ENCODE data around the gene RAPSN.

Gene RAPSN

GRCh38 chr11:47447906-47448305 lies 1.0 kb downstream of the RAPSN start:
- Mint-ChIP-seq H3K4me1 (ENCODE audit: low read depth) (peaks cover 9% of the 10 kb centered on the region), H3K27ac (no peak overlapping the region), H3K4me3 (no peak overlapping the region), H3K36me3 (no peaks in the 10 kb centered on the region), H3K27me3 (no peaks in the 10 kb centered on the region), H3K9me3 (ENCODE audit: low read depth) (no peaks in the 10 kb centered on the region)

- Mint-ChIP-seq H3K27ac (no peak overlapping the region), H3K27me3 (no peaks in the 10 kb centered on the region), H3K4me1 (ENCODE audit: low read depth) (peaks cover 10% of the 10 kb centered on the region), H3K4me3 (no peak overlapping the region), H3K36me3 (no peaks in the 10 kb centered on the region), H3K9me3 (ENCODE audit: low read depth) (no peaks in the 10 kb centered on the region)
Observed at GRCh38 chr11:47446833-47447232, 2.1 kb downstream of the RAPSN start.

- Mint-ChIP-seq H3K4me1 (ENCODE audit: low read depth) (peaks cover 10% of the 10 kb centered on the region), H3K27me3 (no peaks in the 10 kb centered on the region), H3K27ac (no peak overlapping the region), H3K36me3 (no peaks in the 10 kb centered on the region), H3K4me3 (no peak overlapping the region), H3K9me3 (ENCODE audit: low read depth) (no peaks in the 10 kb centered on the region)
Observed at GRCh38 chr11:47445840-47446239, 3.1 kb downstream of the RAPSN start.

GRCh38 chr11:47443817-47444216 lies 5.1 kb downstream of the RAPSN start:
- Mint-ChIP-seq H3K27ac (no peak overlapping the region), H3K27me3 (no peaks in the 10 kb centered on the region), H3K36me3 (no peaks in the 10 kb centered on the region), H3K9me3 (ENCODE audit: low read depth) (no peaks in the 10 kb centered on the region), H3K4me1 (ENCODE audit: low read depth) (peaks cover 10% of the 10 kb centered on the region), H3K4me3 (no peak overlapping the region)

GRCh38 chr11:47443028-47443700 lies 5.8 kb downstream of the RAPSN start:
- Mint-ChIP-seq H3K9me3 (ENCODE audit: low read depth) (no peaks in the 10 kb centered on the region), H3K27me3 (no peaks in the 10 kb centered on the region), H3K27ac (no peak overlapping the region), H3K36me3 (no peaks in the 10 kb centered on the region), H3K4me3 (no peak overlapping the region), H3K4me1 (ENCODE audit: low read depth) (peaks cover 10% of the 10 kb centered on the region)

- Mint-ChIP-seq H3K27ac (no peak overlapping the region), H3K9me3 (ENCODE audit: low read depth) (no peaks in the 10 kb centered on the region), H3K27me3 (no peaks in the 10 kb centered on the region), H3K4me3 (no peak overlapping the region), H3K36me3 (no peaks in the 10 kb centered on the region), H3K4me1 (ENCODE audit: low read depth) (peaks cover 10% of the 10 kb centered on the region)
Observed at GRCh38 chr11:47442514-47442913, 6.4 kb downstream of the RAPSN start.

GRCh38 chr11:47441421-47441820 lies 7.5 kb downstream of the RAPSN start:
- H3K27ac Mint-ChIP-seq, result no peak overlapping the region
- H3K4me1 Mint-ChIP-seq (ENCODE audit: low read depth), result peaks cover 10% of the 10 kb centered on the region
- no peaks in the 10 kb centered on the region for H3K36me3 Mint-ChIP-seq
- no peaks in the 10 kb centered on the region for H3K27me3 Mint-ChIP-seq
- no peak overlapping the region for H3K4me3 Mint-ChIP-seq
- no peaks in the 10 kb centered on the region for H3K9me3 Mint-ChIP-seq (ENCODE audit: low read depth)

- no peak overlapping the region for H3K27ac Mint-ChIP-seq
- H3K4me3 Mint-ChIP-seq, result no peak overlapping the region
- H3K4me1 Mint-ChIP-seq (ENCODE audit: low read depth), result peaks cover 10% of the 10 kb centered on the region
- no peaks in the 10 kb centered on the region for H3K27me3 Mint-ChIP-seq
- no peaks in the 10 kb centered on the region for H3K36me3 Mint-ChIP-seq
- no peaks in the 10 kb centered on the region for H3K9me3 Mint-ChIP-seq (ENCODE audit: low read depth)
Observed at GRCh38 chr11:47440054-47440476, 8.9 kb downstream of the RAPSN start.

- H3K9me3 Mint-ChIP-seq (ENCODE audit: low read depth), result no peaks in the 10 kb centered on the region
- H3K27ac Mint-ChIP-seq, result no peak overlapping the region
- no peaks in the 10 kb centered on the region for H3K27me3 Mint-ChIP-seq
- peaks cover 9% of the 10 kb centered on the region for H3K4me1 Mint-ChIP-seq (ENCODE audit: low read depth)
- no peak overlapping the region for H3K4me3 Mint-ChIP-seq
- no peaks in the 10 kb centered on the region for H3K36me3 Mint-ChIP-seq
Observed at GRCh38 chr11:47438721-47439120, 10.2 kb downstream of the RAPSN start.

GRCh38 chr11:47437746-47438418 lies 11.1 kb downstream of the RAPSN start:
- Mint-ChIP-seq H3K9me3 (ENCODE audit: low read depth) (no peaks in the 10 kb centered on the region), H3K27me3 (no peaks in the 10 kb centered on the region), H3K36me3 (no peaks in the 10 kb centered on the region), H3K27ac (no peak overlapping the region), H3K4me3 (no peak overlapping the region), H3K4me1 (ENCODE audit: low read depth) (peaks cover under 1% of the 10 kb centered on the region)

GRCh38 chr11:47437218-47437745 lies 11.7 kb downstream of the RAPSN start:
- H3K4me1 Mint-ChIP-seq (ENCODE audit: low read depth), result no peaks in the 10 kb centered on the region
- H3K27ac Mint-ChIP-seq, result no peak overlapping the region
- no peaks in the 10 kb centered on the region for H3K9me3 Mint-ChIP-seq (ENCODE audit: low read depth)
- no peaks in the 10 kb centered on the region for H3K36me3 Mint-ChIP-seq
- H3K27me3 Mint-ChIP-seq, result no peaks in the 10 kb centered on the region
- H3K4me3 Mint-ChIP-seq, result no peak overlapping the region

GRCh38 chr11:47436726-47437125 lies 12.2 kb downstream of the RAPSN start:
- Mint-ChIP-seq H3K9me3 (ENCODE audit: low read depth) (no peaks in the 10 kb centered on the region), H3K27ac (no peak overlapping the region), H3K27me3 (no peaks in the 10 kb centered on the region), H3K4me3 (no peak overlapping the region), H3K36me3 (no peaks in the 10 kb centered on the region), H3K4me1 (ENCODE audit: low read depth) (no peaks in the 10 kb centered on the region)

GRCh38 chr11:47435687-47436086 lies 13.2 kb downstream of the RAPSN start:
- no peaks in the 10 kb centered on the region for H3K27me3 Mint-ChIP-seq
- H3K36me3 Mint-ChIP-seq, result no peaks in the 10 kb centered on the region
- H3K4me1 Mint-ChIP-seq (ENCODE audit: low read depth), result no peaks in the 10 kb centered on the region
- H3K9me3 Mint-ChIP-seq (ENCODE audit: low read depth), result no peaks in the 10 kb centered on the region
- no peak overlapping the region for H3K4me3 Mint-ChIP-seq
- no peak overlapping the region for H3K27ac Mint-ChIP-seq

GRCh38 chr11:47434011-47434786 lies 14.7 kb downstream of the RAPSN start:
- H3K27me3 Mint-ChIP-seq, result no peaks in the 10 kb centered on the region
- H3K9me3 Mint-ChIP-seq (ENCODE audit: low read depth), result no peaks in the 10 kb centered on the region
- no peaks in the 10 kb centered on the region for H3K36me3 Mint-ChIP-seq
- H3K4me3 Mint-ChIP-seq, result no peak overlapping the region
- no peaks in the 10 kb centered on the region for H3K4me1 Mint-ChIP-seq (ENCODE audit: low read depth)
- no peak overlapping the region for H3K27ac Mint-ChIP-seq

- Mint-ChIP-seq H3K9me3 (ENCODE audit: low read depth) (no peaks in the 10 kb centered on the region), H3K27ac (no peak overlapping the region)
Observed at GRCh38 chr11:47433157-47433556, 15.8 kb downstream of the RAPSN start.

More at GRCh38 chr11:47433157-47433556, 15.8 kb downstream of the RAPSN start:
- Mint-ChIP-seq H3K4me1 (ENCODE audit: low read depth) (no peaks in the 10 kb centered on the region), H3K36me3 (no peaks in the 10 kb centered on the region), H3K27me3 (no peaks in the 10 kb centered on the region), H3K4me3 (no peak overlapping the region)
